Gastroesophageal sphincter (tissue), 4 donors: Measurements from ENCODE around the gene SDCBP2. TPM values are rescaled to one million over a fixed set of nuclear protein-coding genes. Genes with fewer than 3 reads are reported as not detected.

Experiments
- ATAC-seq: fragments of 150-250 bp; one replicate; pipeline ENCODE4 v1.9.1; 2016; ENCODE audit warnings: mild to moderate bottlenecking, moderate library complexity
- H3K27ac ChIP-seq, 4 donors: fragments of 200-600 bp; sonication (generic) in 3 of 4; 1 replicate in 3 of 4; 2 replicates in 1 of 4; pipeline ENCODE4 v1.5.1; 2016 to 2019
- H3K27me3 ChIP-seq: fragments of 200-600 bp; sonication (generic); one replicate; pipeline ENCODE4 v1.5.1; 2019
- H3K36me3 ChIP-seq, 2 donors: fragments of 200-600 bp; sonication (generic); one replicate each; pipeline ENCODE4 v1.5.1; 2019; ENCODE audit warnings: control low read depth in 1 of 2
- H3K4me1 ChIP-seq, 3 donors: fragments of 200-600 bp; sonication (generic); 1 replicate in 2 of 3; 2 replicates in 1 of 3; pipeline ENCODE4 v1.5.1; 2016 to 2019; ENCODE audit warnings: control low read depth in 2 of 3
- H3K4me3 ChIP-seq, 2 donors: fragments of 200-600 bp; sonication (generic); one replicate each; pipeline ENCODE4 v1.5.1; 2019; ENCODE audit warnings: mild to moderate bottlenecking in 1 of 2, moderate library complexity in 1 of 2
- H3K9me3 ChIP-seq, 3 donors: fragments of 200-600 bp; sonication (generic); one replicate each; pipeline ENCODE4 v1.5.1; 2017 to 2019; ENCODE audit warnings: control low read depth in 2 of 3
- EP300 ChIP-seq: sonication (generic); formaldehyde crosslinking; IDR thresholded peaks from one replicate; pipeline ENCODE4 v1.6.1; 2017; ENCODE audit warnings: antibody characterized with exemption, mild to moderate bottlenecking
- POLR2A ChIP-seq, 2 donors: fragments of 450-650 bp; IDR thresholded peaks; one replicate each; pipeline ENCODE4 v1.6.1; 2017; ENCODE audit warnings: antibody characterized with exemption in 2 of 2, mild to moderate bottlenecking in 2 of 2, moderate library complexity in 1 of 2
- POLR2AphosphoS5 ChIP-seq: sonication (generic); formaldehyde crosslinking; IDR thresholded peaks from one replicate; pipeline ENCODE4 v1.6.1; 2017; ENCODE audit warnings: antibody characterized with exemption
- WGBS, 2 donors: methylation state at CpG; one replicate each; pipeline ENCODE4 v1.1.5; 2018; ENCODE audit warnings: low coverage in 1 of 2; 5-methylcytosine and 5-hydroxymethylcytosine counted together
- total RNA-seq, 4 donors: library from RNA; depleted of rRNA; stranded (reverse); fragments of >200 nt; gene quantifications; one replicate each; pipeline ENCODE4 v1.1.0, GENCODE V29; 2016
- TF ChIP-seq, protein P1 (sequence below), 4 experiments: fragments of 200-600 bp in 2 of 4; fragments of 450-650 bp in 2 of 4; sonication (generic) in 1 of 4; IDR thresholded peaks; one replicate each; pipeline ENCODE4 v1.5.1; 2017 to 2019; ENCODE audit warnings: antibody characterized with exemption in 4 of 4, mild to moderate bottlenecking in 2 of 4, moderate library complexity in 2 of 4

The SDCBP2 gene
- total RNA-seq, 4 donors from 2014 or later = 1.6 to 17.5 (median 3.5) TPM

GRCh38 chr20:1357921-1358671, 29.2 kb upstream of the SDCBP2 start:
- no peaks in the 10 kb centered on the region for H3K4me1 ChIP-seq
- 88 to 100% methylated on average over 4 to 6 of the region's 9 CpGs for WGBS, 2 donors
- ATAC-seq = no peak
- H3K27me3 ChIP-seq = no peaks in the 10 kb centered on the region
- no peaks in the 10 kb centered on the region for H3K9me3 ChIP-seq
- H3K27ac ChIP-seq = no peak overlapping the region
- H3K36me3 ChIP-seq = peaks cover 0 to 67% of the 10 kb centered on the region in 2 donors
- H3K4me3 ChIP-seq = no peak overlapping the region
- TF ChIP-seq POLR2A (IDR thresholded peaks at IDR 0.05) (no peak), EP300 (no peak), POLR2AphosphoS5 (no peak)
- TF ChIP-seq, protein P1, sequence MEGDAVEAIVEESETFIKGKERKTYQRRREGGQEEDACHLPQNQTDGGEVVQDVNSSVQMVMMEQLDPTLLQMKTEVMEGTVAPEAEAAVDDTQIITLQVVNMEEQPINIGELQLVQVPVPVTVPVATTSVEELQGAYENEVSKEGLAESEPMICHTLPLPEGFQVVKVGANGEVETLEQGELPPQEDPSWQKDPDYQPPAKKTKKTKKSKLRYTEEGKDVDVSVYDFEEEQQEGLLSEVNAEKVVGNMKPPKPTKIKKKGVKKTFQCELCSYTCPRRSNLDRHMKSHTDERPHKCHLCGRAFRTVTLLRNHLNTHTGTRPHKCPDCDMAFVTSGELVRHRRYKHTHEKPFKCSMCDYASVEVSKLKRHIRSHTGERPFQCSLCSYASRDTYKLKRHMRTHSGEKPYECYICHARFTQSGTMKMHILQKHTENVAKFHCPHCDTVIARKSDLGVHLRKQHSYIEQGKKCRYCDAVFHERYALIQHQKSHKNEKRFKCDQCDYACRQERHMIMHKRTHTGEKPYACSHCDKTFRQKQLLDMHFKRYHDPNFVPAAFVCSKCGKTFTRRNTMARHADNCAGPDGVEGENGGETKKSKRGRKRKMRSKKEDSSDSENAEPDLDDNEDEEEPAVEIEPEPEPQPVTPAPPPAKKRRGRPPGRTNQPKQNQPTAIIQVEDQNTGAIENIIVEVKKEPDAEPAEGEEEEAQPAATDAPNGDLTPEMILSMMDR (IDR thresholded peaks at IDR 0.05) = no peak

DNA sequence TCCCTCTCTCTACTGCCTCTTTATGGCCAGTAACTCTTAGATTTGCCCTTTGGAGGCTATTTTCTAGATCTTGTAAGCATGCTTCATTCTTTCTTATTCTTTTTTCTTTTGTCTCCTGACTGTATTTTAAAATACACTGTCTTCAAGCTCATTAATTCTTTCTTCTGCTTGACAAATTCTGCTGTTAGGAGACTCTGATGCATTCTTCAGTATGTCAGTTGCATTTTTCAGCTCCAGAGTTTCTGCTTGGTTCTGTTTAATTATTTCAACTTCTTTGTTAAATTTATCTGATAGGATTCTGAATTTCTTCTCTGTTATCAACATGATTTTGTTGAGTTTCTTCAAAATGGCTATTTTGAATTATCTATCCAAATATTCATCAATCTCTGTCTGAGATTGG, 25.0 kb upstream of the SDCBP2 start:
- peaks cover 0 to 46% of the 10 kb centered on the region in 2 donors for H3K36me3 ChIP-seq
- no peaks in the 10 kb centered on the region for H3K4me1 ChIP-seq
- H3K9me3 ChIP-seq = no peaks in the 10 kb centered on the region
- no peak for ATAC-seq
- H3K4me3 ChIP-seq = no peak overlapping the region
- TF ChIP-seq POLR2AphosphoS5 (no peak), POLR2A (IDR thresholded peaks at IDR 0.05) (no peak), EP300 (no peak)
- TF ChIP-seq, protein P1 (IDR thresholded peaks at IDR 0.05) = no peak
- H3K27me3 ChIP-seq = no peaks in the 10 kb centered on the region
- no peak overlapping the region for H3K27ac ChIP-seq

GRCh38 chr20:1346315-1346969, 17.5 kb upstream of the SDCBP2 start:
- Histone ChIP-seq H3K4me3 (no peak overlapping the region), H3K27me3 (no peaks in the 10 kb centered on the region), H3K9me3 (no peaks in the 10 kb centered on the region), H3K4me1 (no peaks in the 10 kb centered on the region), H3K27ac (no peak overlapping the region), H3K36me3 (no peaks in the 10 kb centered on the region)
- no peak for ATAC-seq
- no peak for TF ChIP-seq POLR2A (IDR thresholded peaks at IDR 0.05)
- no peak for TF ChIP-seq POLR2AphosphoS5
- TF ChIP-seq, protein P1 (IDR thresholded peaks at IDR 0.05) = no peak
- WGBS, 2 donors = 79 to 83% methylated on average over 2 of the region's 2 CpGs

DNA sequence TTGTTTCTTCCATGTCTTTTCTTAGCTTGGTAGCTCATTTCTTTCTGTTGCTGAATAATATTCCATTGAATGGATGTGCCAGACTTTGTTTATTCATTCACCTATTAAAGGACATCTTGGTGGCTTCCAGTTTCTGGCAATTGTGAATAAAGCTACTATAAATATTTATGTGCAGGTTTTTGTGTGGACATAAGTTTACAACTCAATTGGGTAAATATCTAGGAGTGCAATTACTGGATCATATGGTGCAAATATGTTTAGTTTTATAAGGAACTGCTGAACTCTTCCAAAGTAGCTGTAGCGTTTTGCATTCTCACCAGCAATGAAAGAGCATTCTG, 16.8 kb upstream of the SDCBP2 start:
- Histone ChIP-seq H3K4me3 (no peak overlapping the region), H3K4me1 (no peaks in the 10 kb centered on the region), H3K36me3 (no peaks in the 10 kb centered on the region), H3K9me3 (no peaks in the 10 kb centered on the region), H3K27ac (no peak overlapping the region), H3K27me3 (no peaks in the 10 kb centered on the region)
- ATAC-seq = no peak
- TF ChIP-seq, protein P1 (IDR thresholded peaks at IDR 0.05) = no peak
- no peak for TF ChIP-seq POLR2AphosphoS5
- TF ChIP-seq EP300 = no peak
- TF ChIP-seq POLR2A (IDR thresholded peaks at IDR 0.05) = no peak
- WGBS, 2 donors = 83 to 100% methylated on average over 1 of the region's 1 CpG
